CD14-positive monocyte (primary cell): ENCODE data around the gene SEPTIN6. TPM values are rescaled to one million over a fixed set of nuclear protein-coding genes. Genes with fewer than 3 reads are reported as not detected.

Experiments used
- DNase-seq, 3 donors: peaks; one replicate each; pipeline ENCODE4 v3.0.0-alpha.2; 2011 to 2022
- H2AFZ ChIP-seq: 2 replicates; pipeline ENCODE4 v1.6.0; 2012; ENCODE audit warnings: mild to moderate bottlenecking, low read depth, low read length, inconsistent platforms; ENCODE audit not compliant: insufficient read depth, poor library complexity, severe bottlenecking
- H3K27ac ChIP-seq, 2 donors: 1 replicate in 1 of 2; 2 replicates in 1 of 2; pipeline ENCODE4 v1.5.1; 2012 to 2013; ENCODE audit warnings: low read length in 2 of 2, control low read depth in 1 of 2, inconsistent platforms in 1 of 2, low read depth in 1 of 2, mild to moderate bottlenecking in 1 of 2
- H3K27me3 ChIP-seq, 2 donors: one replicate each; pipeline versions ENCODE4 v1.6.0 to v1.6.1; 2011 to 2013; ENCODE audit warnings: low read length in 2 of 2; ENCODE audit not compliant: control insufficient read depth in 2 of 2, insufficient read depth in 2 of 2
- H3K36me3 ChIP-seq, 2 donors: replicated peaks in 1 of 2; 1 replicate in 1 of 2; 2 replicates in 1 of 2; pipeline versions ENCODE4 v1.5.1 to v1.6.1; 2012 to 2013; ENCODE audit warnings: low read length in 2 of 2, control low read depth in 1 of 2, inconsistent platforms in 1 of 2, mild to moderate bottlenecking in 1 of 2; ENCODE audit not compliant: insufficient read depth in 2 of 2, control insufficient read depth in 1 of 2
- H3K4me1 ChIP-seq, 2 donors: 1 replicate in 1 of 2; 2 replicates in 1 of 2; pipeline versions ENCODE4 v1.5.1 to v1.6.1; 2012 to 2013; ENCODE audit warnings: low read length in 2 of 2, control low read depth in 1 of 2, inconsistent platforms in 1 of 2, mild to moderate bottlenecking in 1 of 2, moderate library complexity in 1 of 2; ENCODE audit not compliant: insufficient read depth in 2 of 2, control insufficient read depth in 1 of 2
- H3K4me2 ChIP-seq: replicated peaks from 2 replicates; pipeline ENCODE3; 2012; ENCODE audit warnings: low read length, moderate library complexity, mild to moderate bottlenecking; ENCODE audit not compliant: poor library complexity, severe bottlenecking; ENCODE audit errors: extremely low read depth
- H3K4me3 ChIP-seq, 3 experiments: fragments of 200-600 bp in 1 of 3; sonication (generic) in 1 of 3; replicated peaks in 1 of 3; 1 replicate in 2 of 3; 2 replicates in 1 of 3; pipeline ENCODE4 v1.5.1; 2011 to 2013; ENCODE audit warnings: low read length in 3 of 3, mild to moderate bottlenecking in 3 of 3, control low read depth in 2 of 3, low read depth in 2 of 3, inconsistent platforms in 1 of 3, moderate library complexity in 1 of 3
- H3K79me2 ChIP-seq: 2 replicates; pipeline ENCODE4 v1.6.0; 2012; ENCODE audit warnings: mild to moderate bottlenecking, control low read depth, inconsistent platforms, low read length, moderate library complexity; ENCODE audit not compliant: insufficient read depth
- H3K9ac ChIP-seq: 2 replicates; pipeline ENCODE4 v1.6.0; 2017; ENCODE audit warnings: low read length, mild to moderate bottlenecking; ENCODE audit not compliant: insufficient read depth, poor library complexity, severe bottlenecking
- H3K9me3 ChIP-seq, 2 donors: replicated peaks in 1 of 2; 1 replicate in 1 of 2; 2 replicates in 1 of 2; pipeline versions ENCODE4 v1.5.1 to v1.6.1; 2012 to 2013; ENCODE audit warnings: low read length in 2 of 2, control low read depth in 1 of 2; ENCODE audit not compliant: control insufficient read depth in 1 of 2, insufficient read depth in 1 of 2
- H4K20me1 ChIP-seq: 2 replicates; pipeline ENCODE4 v1.6.0; 2012; ENCODE audit warnings: mild to moderate bottlenecking, low read length, control low read depth, moderate library complexity; ENCODE audit not compliant: insufficient read depth
- H3K27ac Mint-ChIP-seq, 7 donors: one replicate each; pipeline ENCODE4 v1.8.0; 2020; ENCODE audit warnings: mild to moderate bottlenecking in 7 of 7, mixed read lengths in 7 of 7, moderate library complexity in 6 of 7, inconsistent platforms in 2 of 7
- H3K27me3 Mint-ChIP-seq, 3 donors: one replicate each; pipeline ENCODE4 v1.8.0; 2021 to 2022; ENCODE audit warnings: low read depth in 3 of 3, mild to moderate bottlenecking in 3 of 3, mixed read lengths in 3 of 3, moderate library complexity in 3 of 3, inconsistent platforms in 1 of 3
- H3K36me3 Mint-ChIP-seq, 2 donors: one replicate each; pipeline ENCODE4 v1.8.0; 2020; ENCODE audit warnings: mixed read lengths in 2 of 2, inconsistent platforms in 1 of 2, mild to moderate bottlenecking in 1 of 2
- H3K4me1 Mint-ChIP-seq: one replicate; pipeline ENCODE4 v1.8.0; 2020; ENCODE audit warnings: mild to moderate bottlenecking, mixed read lengths
- H3K4me3 Mint-ChIP-seq, 2 donors: one replicate each; pipeline ENCODE4 v1.8.0; 2020; ENCODE audit warnings: mild to moderate bottlenecking in 2 of 2, mixed read lengths in 2 of 2, moderate library complexity in 1 of 2
- H3K9me3 Mint-ChIP-seq, 7 donors: one replicate each; pipeline ENCODE4 v1.8.0; 2020 to 2022; ENCODE audit warnings: mixed read lengths in 7 of 7, mild to moderate bottlenecking in 6 of 7, moderate library complexity in 6 of 7, inconsistent platforms in 2 of 7
- WGBS: methylation state at CpG from one replicate; pipeline ENCODE4 v1.1.5; 2013; ENCODE audit warnings: missing lambda C conversion rate; ENCODE audit not compliant: insufficient coverage; 5-methylcytosine and 5-hydroxymethylcytosine counted together
- intact Hi-C, 2 donors: fragments of 100-400 bp; cut with micrococcal nuclease; formaldehyde crosslinking; loops; one replicate each; pipeline versions ENCODE4 v1.15.0 to v1.15.1; 2023
- polyA plus RNA-seq, 3 donors: library from polyadenylated mRNA; depleted of rRNA in 1 of 3; unstranded in 2 of 3; stranded (reverse) in 1 of 3; fragments of 300-500 nt in 2 of 3; fragments of >200 nt in 1 of 3; fragmentation: Illumina TruSeq in 2 of 3; gene quantifications; 1 replicate in 2 of 3; 2 replicates in 1 of 3; pipeline ENCODE4 v1.2.3, GENCODE V29; 2012 to 2021
- TF ChIP-seq, protein P1 (sequence below): fragments of 200-600 bp; IDR thresholded peaks from one replicate; pipeline ENCODE4 v1.8.0; 2022; ENCODE audit warnings: antibody characterized with exemption, mild to moderate bottlenecking

The SEPTIN6 gene
- polyA plus RNA-seq, 3 donors = 21.8 to 52.7 (median 31.1) TPM

- Mint-ChIP-seq H3K9me3 (peaks cover 0 to 3% (median 0%) of the 10 kb centered on the region in 7 donors), H3K36me3 (no peaks in the 10 kb centered on the region), H3K4me1 (peaks cover 7% of the 10 kb centered on the region), H3K27ac (peak overlapping the region in 1 of 7 donors; percentile 0), H3K4me3 (no peak overlapping the region), H3K27me3 (peaks cover 0 to 22% (median 3%) of the 10 kb centered on the region in 3 donors)
- Histone ChIP-seq H3K79me2 (no peaks in the 10 kb centered on the region), H3K9ac (no peak overlapping the region), H3K4me1 (no peaks in the 10 kb centered on the region), H3K36me3 (no peaks in the 10 kb centered on the region), H3K9me3 (no peaks in the 10 kb centered on the region), H2AFZ (no peak overlapping the region), H3K4me3 (no peak overlapping the region), H3K4me2 (no peak overlapping the region), H4K20me1 (no peaks in the 10 kb centered on the region), H3K27me3 (no peaks in the 10 kb centered on the region), H3K27ac (no peak overlapping the region)
- DNase-seq = no peak
- TF ChIP-seq, protein P1, sequence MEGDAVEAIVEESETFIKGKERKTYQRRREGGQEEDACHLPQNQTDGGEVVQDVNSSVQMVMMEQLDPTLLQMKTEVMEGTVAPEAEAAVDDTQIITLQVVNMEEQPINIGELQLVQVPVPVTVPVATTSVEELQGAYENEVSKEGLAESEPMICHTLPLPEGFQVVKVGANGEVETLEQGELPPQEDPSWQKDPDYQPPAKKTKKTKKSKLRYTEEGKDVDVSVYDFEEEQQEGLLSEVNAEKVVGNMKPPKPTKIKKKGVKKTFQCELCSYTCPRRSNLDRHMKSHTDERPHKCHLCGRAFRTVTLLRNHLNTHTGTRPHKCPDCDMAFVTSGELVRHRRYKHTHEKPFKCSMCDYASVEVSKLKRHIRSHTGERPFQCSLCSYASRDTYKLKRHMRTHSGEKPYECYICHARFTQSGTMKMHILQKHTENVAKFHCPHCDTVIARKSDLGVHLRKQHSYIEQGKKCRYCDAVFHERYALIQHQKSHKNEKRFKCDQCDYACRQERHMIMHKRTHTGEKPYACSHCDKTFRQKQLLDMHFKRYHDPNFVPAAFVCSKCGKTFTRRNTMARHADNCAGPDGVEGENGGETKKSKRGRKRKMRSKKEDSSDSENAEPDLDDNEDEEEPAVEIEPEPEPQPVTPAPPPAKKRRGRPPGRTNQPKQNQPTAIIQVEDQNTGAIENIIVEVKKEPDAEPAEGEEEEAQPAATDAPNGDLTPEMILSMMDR = no peak
- intact Hi-C loops = no loop called here
- WGBS = no CpG with 5 or more reads among the region's 3 CpGs
Observed at GRCh38 chrX:119709630-119710029, 16.7 kb upstream of the SEPTIN6 start.

- Mint-ChIP-seq H3K27ac (no peak overlapping the region), H3K27me3 (peaks cover 0 to 22% (median 2%) of the 10 kb centered on the region in 3 donors), H3K4me1 (peaks cover 8% of the 10 kb centered on the region), H3K36me3 (no peaks in the 10 kb centered on the region), H3K4me3 (no peak overlapping the region), H3K9me3 (peaks cover 0 to 3% (median 0%) of the 10 kb centered on the region in 7 donors)
- Histone ChIP-seq H3K36me3 (no peaks in the 10 kb centered on the region), H3K27me3 (no peaks in the 10 kb centered on the region), H4K20me1 (no peaks in the 10 kb centered on the region), H2AFZ (no peak overlapping the region), H3K27ac (no peak overlapping the region), H3K9ac (no peak overlapping the region), H3K4me3 (no peak overlapping the region), H3K4me1 (no peaks in the 10 kb centered on the region), H3K79me2 (no peaks in the 10 kb centered on the region), H3K9me3 (no peaks in the 10 kb centered on the region), H3K4me2 (no peak overlapping the region)
- TF ChIP-seq, protein P1 = no peak
- no peak for DNase-seq
- intact Hi-C loops = no loop called here
- no CpG with 5 or more reads among the region's 2 CpGs for WGBS
Observed at GRCh38 chrX:119708936-119709335, 16.0 kb upstream of the SEPTIN6 start.
